Left ventricle myocardium inferior (tissue), 1 donor: ENCODE measurements around the gene KCNG2. TPM values are rescaled to one million over a fixed set of nuclear protein-coding genes. Genes with fewer than 3 reads are reported as not detected.

Source experiments
- DNase-seq: peaks from one replicate; pipeline ENCODE4 v3.0.0-alpha.2; 2020
- H3K27ac ChIP-seq: fragments of 200-600 bp; replicated peaks from 2 replicates; pipeline ENCODE4 v1.8.0; 2021
- H3K27me3 ChIP-seq: fragments of 200-600 bp; 2 replicates; pipeline ENCODE4 v1.8.0; 2021; ENCODE audit warnings: low read depth
- H3K36me3 ChIP-seq: fragments of 200-600 bp; 2 replicates; pipeline ENCODE4 v1.8.0; 2021
- H3K4me1 ChIP-seq: fragments of 200-600 bp; 2 replicates; pipeline ENCODE4 v1.8.0; 2021
- H3K4me3 ChIP-seq: fragments of 200-600 bp; 2 replicates; pipeline ENCODE4 v1.8.0; 2021; ENCODE audit warnings: mild to moderate bottlenecking, moderate library complexity
- H3K9me3 ChIP-seq: fragments of 200-600 bp; replicated peaks from 2 replicates; pipeline ENCODE4 v1.8.0; 2021
- intact Hi-C: fragments of 100-400 bp; cut with micrococcal nuclease; formaldehyde crosslinking; loops from one replicate; pipeline ENCODE4 v1.11.0; 2022
- total RNA-seq: library from RNA; stranded (reverse); fragmentation: NEBNext Ultra II Directional; extraction: Animal tissue kit (Norgen Biotek cat#: 25700); gene quantifications from one replicate; pipeline ENCODE4 v1.2.1, GENCODE V29; 2021
- TF ChIP-seq, protein P1 (sequence below): fragments of 200-600 bp; IDR thresholded peaks from 2 replicates; pipeline ENCODE4 v1.8.0; 2021; ENCODE audit warnings: antibody characterized with exemption, mild to moderate bottlenecking, borderline replicate concordance
- donor health status: DM: no; HTN: yes; CAD: no; lungs with severe emphysema.

Gene KCNG2
- total RNA-seq, 1 donor from 2014 or later: not detected

DNA sequence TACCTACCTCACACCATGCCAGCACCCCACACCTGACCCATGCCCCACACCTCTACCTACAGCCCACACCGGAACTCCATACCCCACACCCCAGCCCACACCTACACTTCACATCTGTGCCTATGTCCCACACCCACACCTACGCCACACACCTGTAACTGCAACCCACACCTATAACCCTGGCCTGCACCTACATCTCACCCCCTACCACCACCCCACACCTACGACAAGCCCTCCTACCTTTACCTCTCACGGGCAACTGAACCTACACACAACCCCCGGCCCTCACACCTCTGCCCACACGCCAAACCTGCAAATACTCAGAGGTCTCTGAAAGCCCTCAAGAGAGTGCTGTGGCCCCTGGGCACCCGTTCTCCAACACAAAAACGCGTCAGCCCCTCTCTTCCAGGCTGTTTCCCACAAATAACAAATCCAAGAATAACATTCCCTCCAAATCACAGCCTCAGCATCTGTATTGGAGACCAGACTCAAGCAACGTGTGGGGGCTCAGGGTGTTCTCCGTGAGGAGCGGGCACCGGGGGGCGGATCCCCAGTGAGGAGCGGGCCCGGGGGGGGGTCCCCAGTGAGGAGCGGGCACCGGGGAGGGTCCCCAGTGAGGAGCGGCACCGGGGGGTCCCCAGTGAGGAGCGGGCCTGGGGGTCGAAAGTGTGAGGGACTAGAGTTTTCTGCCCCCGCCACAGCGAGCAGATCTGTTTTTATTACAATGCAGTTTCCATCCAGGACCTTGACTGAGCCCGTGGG, 120.3 kb downstream of the KCNG2 start:
- TF ChIP-seq, protein P1, sequence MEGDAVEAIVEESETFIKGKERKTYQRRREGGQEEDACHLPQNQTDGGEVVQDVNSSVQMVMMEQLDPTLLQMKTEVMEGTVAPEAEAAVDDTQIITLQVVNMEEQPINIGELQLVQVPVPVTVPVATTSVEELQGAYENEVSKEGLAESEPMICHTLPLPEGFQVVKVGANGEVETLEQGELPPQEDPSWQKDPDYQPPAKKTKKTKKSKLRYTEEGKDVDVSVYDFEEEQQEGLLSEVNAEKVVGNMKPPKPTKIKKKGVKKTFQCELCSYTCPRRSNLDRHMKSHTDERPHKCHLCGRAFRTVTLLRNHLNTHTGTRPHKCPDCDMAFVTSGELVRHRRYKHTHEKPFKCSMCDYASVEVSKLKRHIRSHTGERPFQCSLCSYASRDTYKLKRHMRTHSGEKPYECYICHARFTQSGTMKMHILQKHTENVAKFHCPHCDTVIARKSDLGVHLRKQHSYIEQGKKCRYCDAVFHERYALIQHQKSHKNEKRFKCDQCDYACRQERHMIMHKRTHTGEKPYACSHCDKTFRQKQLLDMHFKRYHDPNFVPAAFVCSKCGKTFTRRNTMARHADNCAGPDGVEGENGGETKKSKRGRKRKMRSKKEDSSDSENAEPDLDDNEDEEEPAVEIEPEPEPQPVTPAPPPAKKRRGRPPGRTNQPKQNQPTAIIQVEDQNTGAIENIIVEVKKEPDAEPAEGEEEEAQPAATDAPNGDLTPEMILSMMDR: no peak
- intact Hi-C loops: no loop called here
- H3K9me3 ChIP-seq: no peaks in the 10 kb centered on the region
- no peak overlapping the region for H3K27ac ChIP-seq
- peaks cover 2% of the 10 kb centered on the region for H3K4me1 ChIP-seq
- DNase-seq: no peak
- H3K27me3 ChIP-seq: no peaks in the 10 kb centered on the region
- peaks cover 45% of the 10 kb centered on the region for H3K36me3 ChIP-seq
- H3K4me3 ChIP-seq: no peak overlapping the region

DNA sequence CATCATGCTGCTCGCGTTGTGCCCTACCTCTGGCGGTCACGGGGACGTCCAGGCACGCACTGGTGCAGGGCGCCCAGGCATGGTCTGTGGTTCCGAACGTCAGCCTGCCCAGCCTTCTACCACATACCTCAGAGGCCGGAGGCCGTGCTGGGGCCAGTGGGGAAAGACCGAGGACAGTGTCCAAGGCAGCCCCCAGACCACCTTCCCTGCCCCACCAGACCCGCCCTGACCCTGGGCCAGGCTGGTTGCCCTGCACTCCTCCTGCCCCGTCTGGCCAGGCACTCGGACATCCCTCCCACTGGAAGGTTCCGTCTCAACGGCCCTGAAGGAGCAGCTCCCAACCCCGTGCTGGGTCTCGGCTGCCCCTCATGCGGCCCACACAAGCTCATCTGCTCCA, 120.9 kb downstream of the KCNG2 start:
- intact Hi-C loops: no loop called here
- DNase-seq: no peak
- Histone ChIP-seq H3K4me3 (no peak overlapping the region), H3K27ac (no peak overlapping the region), H3K36me3 (peaks cover 42% of the 10 kb centered on the region), H3K27me3 (no peaks in the 10 kb centered on the region), H3K4me1 (no peaks in the 10 kb centered on the region), H3K9me3 (no peaks in the 10 kb centered on the region)
- TF ChIP-seq, protein P1: no peak

DNA sequence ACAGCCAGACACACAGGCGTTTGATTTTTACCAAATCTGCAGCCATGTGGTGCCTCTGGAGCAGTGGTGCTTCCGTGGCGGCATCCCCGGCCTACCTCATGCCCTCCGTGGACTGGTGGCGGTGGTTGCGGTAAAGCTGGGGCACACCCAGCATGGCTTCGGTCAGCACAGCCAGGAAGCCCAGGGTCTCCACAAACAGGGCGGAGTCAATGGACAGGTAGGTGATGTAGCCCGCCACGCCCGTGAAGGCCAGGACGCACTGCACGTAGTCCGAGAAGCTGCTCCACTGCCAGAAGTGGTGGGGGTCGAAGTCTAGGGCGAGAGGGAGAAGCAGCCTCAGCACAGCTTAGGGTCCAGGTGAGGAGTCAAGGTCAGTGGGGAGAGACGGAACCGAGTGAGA, 121.4 kb downstream of the KCNG2 start:
- Histone ChIP-seq H3K27me3 (no peaks in the 10 kb centered on the region), H3K27ac (no peak overlapping the region), H3K36me3 (peaks cover 37% of the 10 kb centered on the region), H3K4me3 (no peak overlapping the region), H3K9me3 (no peaks in the 10 kb centered on the region), H3K4me1 (peaks cover 2% of the 10 kb centered on the region)
- TF ChIP-seq, protein P1: no peak
- intact Hi-C loops: no loop called here
- no peak for DNase-seq

DNA sequence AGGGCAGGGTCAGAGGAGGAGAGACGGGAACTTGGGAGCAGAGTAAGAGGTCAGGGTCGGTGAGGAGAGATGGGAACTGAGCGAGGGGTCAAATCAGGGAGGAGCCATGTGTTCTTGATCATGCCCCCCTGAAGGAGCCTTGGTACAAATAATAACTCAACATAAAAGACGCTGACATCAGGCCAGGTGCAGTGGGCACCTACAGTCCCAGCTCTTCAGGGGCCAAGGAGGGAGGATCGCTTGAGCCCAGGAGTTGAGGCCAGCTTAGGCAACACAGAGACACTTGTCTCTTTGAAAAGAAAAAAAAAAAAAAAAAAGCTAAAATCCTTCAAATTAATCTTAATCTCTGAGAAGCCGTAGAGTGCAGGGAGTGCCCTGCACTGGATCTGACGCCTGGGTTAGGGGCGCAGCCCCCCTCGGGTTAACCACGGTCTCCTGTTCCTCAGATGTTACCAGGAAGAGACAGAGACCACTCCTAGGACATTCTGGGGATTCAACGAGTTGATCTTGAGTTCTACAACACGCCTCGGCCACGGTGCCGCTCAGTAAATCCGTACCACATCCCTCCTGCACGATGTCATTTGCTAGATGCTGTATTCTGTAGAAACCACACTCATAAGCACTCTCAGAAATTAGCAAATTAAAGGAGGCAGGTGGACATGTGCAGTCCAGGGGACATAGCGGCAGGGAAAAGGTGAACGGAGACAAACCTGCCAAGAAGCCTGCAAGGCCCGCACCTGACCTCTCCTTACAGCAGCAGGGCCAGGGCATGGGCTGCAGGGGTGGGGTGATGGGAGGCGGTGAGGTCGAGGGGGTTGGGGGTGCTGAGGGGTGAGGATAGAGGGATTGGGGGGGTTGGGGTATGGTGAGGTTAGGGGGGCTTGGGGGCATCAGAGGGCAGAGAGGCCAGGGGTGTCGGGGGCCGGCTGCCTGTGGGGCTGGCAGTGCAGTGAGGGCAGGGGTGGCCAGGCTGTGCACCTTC, 124.5 kb downstream of the KCNG2 start:
- no peak for DNase-seq
- no peak overlapping the region for H3K4me3 ChIP-seq
- H3K27ac ChIP-seq: no peak overlapping the region
- no peaks in the 10 kb centered on the region for H3K27me3 ChIP-seq
- no peaks in the 10 kb centered on the region for H3K9me3 ChIP-seq
- intact Hi-C loops: no loop called here
- H3K4me1 ChIP-seq: peaks cover 19% of the 10 kb centered on the region
- TF ChIP-seq, protein P1: no peak
- peaks cover 13% of the 10 kb centered on the region for H3K36me3 ChIP-seq

DNA sequence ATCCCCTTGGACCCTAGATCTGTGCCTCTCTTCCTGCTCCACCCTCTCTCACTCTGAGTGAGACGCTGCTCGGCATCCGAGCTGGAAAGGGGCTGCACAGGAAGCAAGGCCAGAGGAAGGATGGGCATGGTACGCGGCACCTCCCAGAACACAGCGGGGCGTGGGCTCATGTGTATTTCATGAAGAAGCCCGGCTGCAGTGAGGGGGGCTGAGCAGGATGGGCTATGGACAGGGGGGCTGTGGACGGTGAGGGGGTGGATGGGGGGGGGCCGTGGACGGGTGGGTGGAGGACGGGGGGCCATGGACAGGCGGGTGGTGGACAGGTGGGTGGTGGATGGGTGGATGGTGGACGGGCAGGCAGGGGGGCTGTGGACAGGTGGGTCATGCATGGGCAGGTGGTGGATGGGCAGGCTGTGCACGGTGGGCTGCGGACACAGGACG, 125.3 kb downstream of the KCNG2 start:
- Histone ChIP-seq H3K27me3 (no peaks in the 10 kb centered on the region), H3K36me3 (peaks cover 14% of the 10 kb centered on the region), H3K27ac (no peak overlapping the region), H3K9me3 (no peaks in the 10 kb centered on the region), H3K4me1 (peaks cover 19% of the 10 kb centered on the region), H3K4me3 (no peak overlapping the region)
- intact Hi-C loops: no loop called here
- TF ChIP-seq, protein P1: no peak
- no peak for DNase-seq
